ENCODE data around the gene CTTN.

Gene CTTN

GRCh38 chr11:70434813-70435278, 36.5 kb downstream of the CTTN start:
- H3K9ac ChIP-seq (ENCODE audit: low read length): no peak overlapping the region
- H3K4me1 ChIP-seq (ENCODE audit: control insufficient read depth, insufficient read depth, low read depth, low read length): peaks cover 36% of the 10 kb centered on the region
- H3K18ac ChIP-seq (ENCODE audit: low read depth in 1 of 2, low read length in 2 of 2): no peak overlapping the region
- no peak overlapping the region for H2AK5ac ChIP-seq (ENCODE audit: low read length, severe bottlenecking)
- no peak overlapping the region for H2BK5ac ChIP-seq (ENCODE audit: low read depth, low read length, poor library complexity, severe bottlenecking)
- H3K9me3 ChIP-seq (ENCODE audit: control insufficient read depth, low read length): no peaks in the 10 kb centered on the region
- no peak overlapping the region for H3K14ac ChIP-seq (ENCODE audit: low read length in 2 of 2)
- no peak overlapping the region for H3K4me2 ChIP-seq (ENCODE audit: low read length, poor library complexity, severe bottlenecking)
- H3K79me1 ChIP-seq (replicated peaks; ENCODE audit: low read length, poor library complexity, severe bottlenecking): peaks cover 39% of the 10 kb centered on the region
- no peak overlapping the region for H2BK15ac ChIP-seq (ENCODE audit: low read depth, poor library complexity, severe bottlenecking)
- no peak overlapping the region for H3K4ac ChIP-seq (ENCODE audit: low read depth in 1 of 2, low read length in 2 of 2)
- H2AFZ ChIP-seq (ENCODE audit: low read depth, low read length): no peak overlapping the region
- H3K27me3 ChIP-seq (ENCODE audit: control insufficient read depth in 1 of 2, insufficient read depth in 1 of 2, low read length in 2 of 2): no peaks in the 10 kb centered on the region
- H4K91ac ChIP-seq (ENCODE audit: low read length): no peak overlapping the region
- DNase-seq: no peak
- no peak overlapping the region for H3K4me3 ChIP-seq (ENCODE audit: insufficient read depth in 1 of 2, low read depth in 1 of 2, low read length in 2 of 2)
- H4K8ac ChIP-seq (ENCODE audit: low read length): no peak overlapping the region
- no peak overlapping the region for H2BK12ac ChIP-seq (ENCODE audit: low read length in 2 of 2)
- H3K36me3 ChIP-seq (ENCODE audit: control insufficient read depth in 1 of 2, insufficient read depth in 2 of 2, low read depth in 1 of 2, low read length in 2 of 2): peaks cover 90 to 98% of the 10 kb centered on the region in 2 experiments
- H2BK120ac ChIP-seq (ENCODE audit: low read depth, low read length): no peak overlapping the region
- peak overlapping the region; percentile 9 for H3K27ac ChIP-seq (ENCODE audit: low read length, poor library complexity, severe bottlenecking)
- WGBS: 90% methylated on average over 15 of the region's 17 CpGs
- no peak overlapping the region for H3K23ac ChIP-seq (ENCODE audit: low read length in 2 of 2)

- Histone ChIP-seq H3K4me2 (ENCODE audit: low read length, poor library complexity, severe bottlenecking) (no peak overlapping the region), H3K79me1 (replicated peaks; ENCODE audit: low read length, poor library complexity, severe bottlenecking) (peaks cover 34% of the 10 kb centered on the region), H4K8ac (ENCODE audit: low read length) (no peak overlapping the region), H2BK5ac (ENCODE audit: low read depth, low read length, poor library complexity, severe bottlenecking) (no peak overlapping the region), H2BK15ac (ENCODE audit: low read depth, poor library complexity, severe bottlenecking) (no peak overlapping the region), H2BK120ac (ENCODE audit: low read depth, low read length) (no peak overlapping the region), H3K4ac (ENCODE audit: low read depth in 1 of 2, low read length in 2 of 2) (no peak overlapping the region), H3K14ac (ENCODE audit: low read length in 2 of 2) (no peak overlapping the region), H3K9ac (ENCODE audit: low read length) (no peak overlapping the region), H3K9me3 (ENCODE audit: control insufficient read depth, low read length) (no peaks in the 10 kb centered on the region), H3K36me3 (ENCODE audit: control insufficient read depth in 1 of 2, insufficient read depth in 2 of 2, low read depth in 1 of 2, low read length in 2 of 2) (peaks cover 90 to 98% of the 10 kb centered on the region in 2 experiments), H3K4me1 (ENCODE audit: control insufficient read depth, insufficient read depth, low read depth, low read length) (peaks cover 36% of the 10 kb centered on the region), H2AK5ac (ENCODE audit: low read length, severe bottlenecking) (peak overlapping the region; percentile 46), H4K91ac (ENCODE audit: low read length) (no peak overlapping the region), H2BK12ac (ENCODE audit: low read length in 2 of 2) (no peak overlapping the region), H3K18ac (ENCODE audit: low read depth in 1 of 2, low read length in 2 of 2) (no peak overlapping the region), H3K27ac (ENCODE audit: low read length, poor library complexity, severe bottlenecking) (no peak overlapping the region), H3K27me3 (ENCODE audit: control insufficient read depth in 1 of 2, insufficient read depth in 1 of 2, low read length in 2 of 2) (no peaks in the 10 kb centered on the region), H2AFZ (ENCODE audit: low read depth, low read length) (no peak overlapping the region), H3K23ac (ENCODE audit: low read length in 2 of 2) (no peak overlapping the region), H3K4me3 (ENCODE audit: insufficient read depth in 1 of 2, low read depth in 1 of 2, low read length in 2 of 2) (no peak overlapping the region)
- DNase-seq: no peak
- 97% methylated on average over 12 of the region's 13 CpGs for whole genome bisulfite sequencing
Observed at GRCh38 chr11:70435361-70435760, 37.0 kb downstream of the CTTN start.

- no peak overlapping the region for H2BK5ac ChIP-seq (ENCODE audit: low read depth, low read length, poor library complexity, severe bottlenecking)
- H3K36me3 ChIP-seq (ENCODE audit: control insufficient read depth in 1 of 2, insufficient read depth in 2 of 2, low read depth in 1 of 2, low read length in 2 of 2): peaks cover 84 to 95% of the 10 kb centered on the region in 2 experiments
- no peak overlapping the region for H3K4me2 ChIP-seq (ENCODE audit: low read length, poor library complexity, severe bottlenecking)
- 96% methylated on average over 23 of the region's 24 CpGs for WGBS
- no peak overlapping the region for H3K4me3 ChIP-seq (ENCODE audit: insufficient read depth in 1 of 2, low read depth in 1 of 2, low read length in 2 of 2)
- no peak overlapping the region for H2AFZ ChIP-seq (ENCODE audit: low read depth, low read length)
- no peak overlapping the region for H3K27ac ChIP-seq (ENCODE audit: low read length, poor library complexity, severe bottlenecking)
- no peak overlapping the region for H2BK15ac ChIP-seq (ENCODE audit: low read depth, poor library complexity, severe bottlenecking)
- H3K23ac ChIP-seq (ENCODE audit: low read length in 2 of 2): no peak overlapping the region
- H4K91ac ChIP-seq (ENCODE audit: low read length): no peak overlapping the region
- peak overlapping the region; percentile 46 for H2AK5ac ChIP-seq (ENCODE audit: low read length, severe bottlenecking)
- DNase-seq: no peak
- no peaks in the 10 kb centered on the region for H3K27me3 ChIP-seq (ENCODE audit: control insufficient read depth in 1 of 2, insufficient read depth in 1 of 2, low read length in 2 of 2)
- no peak overlapping the region for H3K14ac ChIP-seq (ENCODE audit: low read length in 2 of 2)
- no peak overlapping the region for H3K9ac ChIP-seq (ENCODE audit: low read length)
- no peak overlapping the region for H2BK120ac ChIP-seq (ENCODE audit: low read depth, low read length)
- no peak overlapping the region for H4K8ac ChIP-seq (ENCODE audit: low read length)
- H3K4ac ChIP-seq (ENCODE audit: low read depth in 1 of 2, low read length in 2 of 2): no peak overlapping the region
- no peak overlapping the region for H2BK12ac ChIP-seq (ENCODE audit: low read length in 2 of 2)
- no peak overlapping the region for H3K18ac ChIP-seq (ENCODE audit: low read depth in 1 of 2, low read length in 2 of 2)
- H3K79me1 ChIP-seq (replicated peaks; ENCODE audit: low read length, poor library complexity, severe bottlenecking): peaks cover 30% of the 10 kb centered on the region
- H3K9me3 ChIP-seq (ENCODE audit: control insufficient read depth, low read length): no peaks in the 10 kb centered on the region
- H3K4me1 ChIP-seq (ENCODE audit: control insufficient read depth, insufficient read depth, low read depth, low read length): peaks cover 36% of the 10 kb centered on the region
Observed at GRCh38 chr11:70435765-70436500, 37.6 kb downstream of the CTTN start.

GRCh38 chr11:70436501-70436860, 38.2 kb downstream of the CTTN start:
- H4K8ac ChIP-seq (ENCODE audit: low read length): no peak overlapping the region
- peaks cover 78 to 89% of the 10 kb centered on the region in 2 experiments for H3K36me3 ChIP-seq (ENCODE audit: control insufficient read depth in 1 of 2, insufficient read depth in 2 of 2, low read depth in 1 of 2, low read length in 2 of 2)
- H2BK12ac ChIP-seq (ENCODE audit: low read length in 2 of 2): no peak overlapping the region
- H2BK120ac ChIP-seq (ENCODE audit: low read depth, low read length): no peak overlapping the region
- H3K9ac ChIP-seq (ENCODE audit: low read length): no peak overlapping the region
- H3K27ac ChIP-seq (ENCODE audit: low read length, poor library complexity, severe bottlenecking): peak overlapping the region; percentile 63
- no peak overlapping the region for H2AK5ac ChIP-seq (ENCODE audit: low read length, severe bottlenecking)
- no peak for DNase-seq
- H3K4me2 ChIP-seq (ENCODE audit: low read length, poor library complexity, severe bottlenecking): no peak overlapping the region
- H3K4ac ChIP-seq (ENCODE audit: low read depth in 1 of 2, low read length in 2 of 2): no peak overlapping the region
- no peak overlapping the region for H3K14ac ChIP-seq (ENCODE audit: low read length in 2 of 2)
- WGBS: 96% methylated on average over 15 of the region's 15 CpGs
- no peaks in the 10 kb centered on the region for H3K27me3 ChIP-seq (ENCODE audit: control insufficient read depth in 1 of 2, insufficient read depth in 1 of 2, low read length in 2 of 2)
- H2BK15ac ChIP-seq (ENCODE audit: low read depth, poor library complexity, severe bottlenecking): no peak overlapping the region
- peaks cover 24% of the 10 kb centered on the region for H3K79me1 ChIP-seq (replicated peaks; ENCODE audit: low read length, poor library complexity, severe bottlenecking)
- peaks cover 36% of the 10 kb centered on the region for H3K4me1 ChIP-seq (ENCODE audit: control insufficient read depth, insufficient read depth, low read depth, low read length)
- no peak overlapping the region for H4K91ac ChIP-seq (ENCODE audit: low read length)
- H3K23ac ChIP-seq (ENCODE audit: low read length in 2 of 2): no peak overlapping the region
- H3K9me3 ChIP-seq (ENCODE audit: control insufficient read depth, low read length): no peaks in the 10 kb centered on the region
- H2AFZ ChIP-seq (ENCODE audit: low read depth, low read length): no peak overlapping the region
- H2BK5ac ChIP-seq (ENCODE audit: low read depth, low read length, poor library complexity, severe bottlenecking): peak overlapping the region; percentile 24
- H3K4me3 ChIP-seq (ENCODE audit: insufficient read depth in 1 of 2, low read depth in 1 of 2, low read length in 2 of 2): no peak overlapping the region
- H3K18ac ChIP-seq (ENCODE audit: low read depth in 1 of 2, low read length in 2 of 2): no peak overlapping the region

All from mesenchymal stem cell (in vitro differentiated cells and primary cell).